Neutrophil (primary cell): ENCODE data around the gene ECHS1.
"Not testable (repeated sequence)": the region's sequence is repeated elsewhere in the genome, so short reads cannot be mapped to it uniquely, and the experiment has no call there.

Experiments
- H3K27ac ChIP-seq: fragments of 200-600 bp; sonication (generic); 2 replicates; pipeline ENCODE4 v1.5.1; 2016; ENCODE audit warnings: mild to moderate bottlenecking, moderate library complexity
- H3K27me3 ChIP-seq: fragments of 200-600 bp; sonication (generic); 2 replicates; pipeline ENCODE4 v1.6.0; 2016; ENCODE audit warnings: mild to moderate bottlenecking
- H3K36me3 ChIP-seq: fragments of 200-600 bp; sonication (generic); 2 replicates; pipeline ENCODE4 v1.5.1; 2017
- H3K4me1 ChIP-seq, 2 experiments: fragments of 200-600 bp in 1 of 2; sonication (generic) in 1 of 2; 1 replicate in 1 of 2; 2 replicates in 1 of 2; pipeline versions ENCODE4 v1.5.1 to v1.6.1; 2013 to 2016; ENCODE audit warnings: low read depth in 1 of 2, low read length in 1 of 2, mild to moderate bottlenecking in 1 of 2, moderate library complexity in 1 of 2; ENCODE audit not compliant: control insufficient read depth in 1 of 2, insufficient read depth in 1 of 2
- H3K4me3 ChIP-seq, 2 experiments: fragments of 200-600 bp in 1 of 2; sonication (generic) in 1 of 2; 1 replicate in 1 of 2; 2 replicates in 1 of 2; pipeline ENCODE4 v1.5.1; 2013 to 2016; ENCODE audit warnings: low read depth in 1 of 2, low read length in 1 of 2, mild to moderate bottlenecking in 1 of 2, moderate library complexity in 1 of 2
- H3K9me3 ChIP-seq: fragments of 200-600 bp; sonication (generic); 2 replicates; pipeline ENCODE4 v1.5.1; 2016
- TF ChIP-seq, protein P1 (sequence below): fragments of 200-600 bp; sonication (generic); IDR thresholded peaks from 2 replicates; pipeline ENCODE4 v1.5.1; 2016; ENCODE audit warnings: antibody characterized with exemption

ECHS1 gene

DNA sequence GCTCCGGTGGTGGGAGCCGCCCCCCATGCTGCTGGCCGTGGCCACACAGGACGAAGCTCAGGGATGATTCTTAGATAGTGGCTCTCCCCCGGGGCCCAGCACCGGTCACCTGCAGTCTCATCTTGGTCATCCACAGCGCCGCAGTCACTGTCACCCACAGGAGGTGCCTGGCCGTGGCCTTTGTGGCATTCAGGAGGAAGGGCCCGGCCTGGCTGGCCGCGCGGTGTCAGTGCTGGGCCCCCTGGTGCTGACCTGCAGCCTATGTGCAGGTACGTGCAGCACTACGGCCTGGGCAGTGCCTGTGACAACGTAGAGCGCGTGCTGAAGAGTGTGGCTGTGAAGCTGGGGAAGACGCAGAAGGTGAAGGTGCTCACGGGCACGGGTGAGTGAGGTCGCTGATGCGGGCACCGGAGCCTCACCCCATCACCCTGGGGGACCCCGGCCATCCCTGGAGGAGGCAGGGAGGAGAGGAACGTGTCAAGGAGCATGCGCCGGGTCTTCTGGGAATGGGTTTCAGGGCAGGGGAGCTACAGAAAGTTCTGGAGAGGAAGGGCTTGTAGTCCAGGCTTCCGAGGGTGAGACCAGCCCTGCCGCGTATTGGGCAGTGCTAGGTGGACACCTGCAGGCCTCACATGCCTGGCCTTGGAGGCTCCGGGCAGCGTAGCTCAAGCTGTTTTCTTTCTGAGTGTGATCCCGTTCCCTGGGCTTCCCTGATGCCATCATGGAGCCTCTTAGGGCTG is 46.2 kb upstream of the ECHS1 start:
- H3K4me3 ChIP-seq, result no peak overlapping the region
- no peaks in the 10 kb centered on the region for H3K4me1 ChIP-seq
- TF ChIP-seq, protein P1, sequence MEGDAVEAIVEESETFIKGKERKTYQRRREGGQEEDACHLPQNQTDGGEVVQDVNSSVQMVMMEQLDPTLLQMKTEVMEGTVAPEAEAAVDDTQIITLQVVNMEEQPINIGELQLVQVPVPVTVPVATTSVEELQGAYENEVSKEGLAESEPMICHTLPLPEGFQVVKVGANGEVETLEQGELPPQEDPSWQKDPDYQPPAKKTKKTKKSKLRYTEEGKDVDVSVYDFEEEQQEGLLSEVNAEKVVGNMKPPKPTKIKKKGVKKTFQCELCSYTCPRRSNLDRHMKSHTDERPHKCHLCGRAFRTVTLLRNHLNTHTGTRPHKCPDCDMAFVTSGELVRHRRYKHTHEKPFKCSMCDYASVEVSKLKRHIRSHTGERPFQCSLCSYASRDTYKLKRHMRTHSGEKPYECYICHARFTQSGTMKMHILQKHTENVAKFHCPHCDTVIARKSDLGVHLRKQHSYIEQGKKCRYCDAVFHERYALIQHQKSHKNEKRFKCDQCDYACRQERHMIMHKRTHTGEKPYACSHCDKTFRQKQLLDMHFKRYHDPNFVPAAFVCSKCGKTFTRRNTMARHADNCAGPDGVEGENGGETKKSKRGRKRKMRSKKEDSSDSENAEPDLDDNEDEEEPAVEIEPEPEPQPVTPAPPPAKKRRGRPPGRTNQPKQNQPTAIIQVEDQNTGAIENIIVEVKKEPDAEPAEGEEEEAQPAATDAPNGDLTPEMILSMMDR, result no peak
- H3K9me3 ChIP-seq, result no peaks in the 10 kb centered on the region
- H3K36me3 ChIP-seq, result peaks cover 19% of the 10 kb centered on the region
- no peak overlapping the region for H3K27ac ChIP-seq
- peaks cover 30% of the 10 kb centered on the region for H3K27me3 ChIP-seq

DNA sequence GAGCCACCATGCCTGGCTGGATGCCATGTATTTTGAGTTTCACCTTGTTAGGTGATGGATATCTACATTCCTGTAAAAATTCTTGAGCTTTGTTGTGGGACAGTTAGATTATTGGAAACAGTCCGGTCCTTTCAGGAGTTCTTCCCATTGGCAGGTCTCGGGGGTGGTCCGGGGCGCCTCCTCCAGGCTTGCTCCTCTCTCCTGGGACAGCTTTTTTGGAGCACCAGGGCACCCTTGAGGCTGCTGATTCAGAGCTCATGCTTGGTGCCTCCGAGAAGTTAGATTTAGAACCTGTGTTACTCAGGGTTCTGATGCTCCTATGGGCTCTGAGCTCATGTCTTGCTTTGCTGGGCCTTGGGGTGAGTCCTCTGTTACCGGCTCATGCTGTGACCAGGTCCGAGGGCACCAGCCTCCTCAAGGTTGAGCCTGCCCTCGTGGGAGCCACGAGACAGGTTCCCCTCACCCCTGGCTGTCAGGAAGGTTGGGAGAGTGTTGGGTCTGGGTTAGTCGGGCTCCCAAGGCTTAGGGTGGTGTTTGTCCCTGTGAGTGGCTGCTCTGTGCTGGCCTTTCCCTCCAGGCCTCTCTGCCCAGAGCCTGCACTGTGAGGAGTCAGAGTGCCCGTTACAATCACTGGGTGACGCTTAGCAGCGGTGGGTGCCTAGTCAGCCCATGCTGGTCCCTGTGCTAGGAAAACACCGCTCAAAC is 45.3 kb upstream of the ECHS1 start:
- Histone ChIP-seq H3K4me3 (no peak overlapping the region), H3K9me3 (no peaks in the 10 kb centered on the region), H3K4me1 (no peaks in the 10 kb centered on the region), H3K36me3 (peaks cover 19% of the 10 kb centered on the region), H3K27ac (no peak overlapping the region), H3K27me3 (peaks cover 24% of the 10 kb centered on the region)
- TF ChIP-seq, protein P1, result no peak

DNA sequence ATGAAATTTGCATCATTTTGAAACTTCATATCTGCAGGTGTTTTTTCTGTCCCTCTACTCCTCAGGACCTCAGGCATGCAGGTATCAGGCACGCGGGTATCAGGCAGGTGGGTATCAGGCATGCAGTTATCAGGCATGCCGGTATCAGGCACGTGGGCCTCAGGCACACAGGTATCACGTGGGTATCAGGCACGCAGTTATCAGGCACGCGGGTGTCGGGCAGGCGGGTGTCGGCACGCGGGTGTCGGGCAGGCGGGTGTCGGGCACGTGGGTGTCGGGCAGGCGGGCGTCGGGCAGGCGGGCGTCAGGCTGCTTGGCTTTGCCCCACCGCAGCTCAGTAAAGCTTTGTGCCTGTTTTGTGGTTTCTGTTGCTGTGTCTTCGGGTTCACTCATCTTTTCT is 42.6 kb upstream of the ECHS1 start:
- no peaks in the 10 kb centered on the region for H3K27me3 ChIP-seq
- no peaks in the 10 kb centered on the region for H3K4me1 ChIP-seq
- H3K36me3 ChIP-seq, result peaks cover 19% of the 10 kb centered on the region
- TF ChIP-seq, protein P1, result no peak
- H3K4me3 ChIP-seq, result no peak overlapping the region
- no peak overlapping the region for H3K27ac ChIP-seq
- H3K9me3 ChIP-seq, result no peaks in the 10 kb centered on the region

DNA sequence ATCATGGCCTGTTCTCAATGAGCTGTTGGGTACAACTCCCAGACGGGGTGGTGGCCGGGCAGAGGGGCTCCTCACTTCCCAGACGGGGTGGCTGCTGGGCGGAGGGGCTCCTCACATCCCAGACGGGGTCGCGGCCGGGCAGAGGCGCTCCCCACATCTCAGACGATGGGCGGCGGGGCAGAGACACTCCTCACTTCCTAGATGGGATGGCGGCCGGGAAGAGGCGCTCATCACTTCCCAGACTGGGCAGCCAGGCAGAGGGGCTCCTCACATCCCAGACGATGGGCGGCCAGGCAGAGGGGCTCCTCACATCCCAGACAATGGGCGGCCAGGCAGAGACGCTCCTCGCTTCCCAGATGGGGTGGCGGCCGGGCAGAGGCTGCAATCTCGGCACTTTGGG is 41.2 kb upstream of the ECHS1 start:
- H3K36me3 ChIP-seq, result peaks cover 13% of the 10 kb centered on the region
- H3K9me3 ChIP-seq, H3K4me1 ChIP-seq, H3K27ac ChIP-seq, H3K4me3 ChIP-seq, H3K27me3 ChIP-seq: not testable (repeated sequence)

DNA sequence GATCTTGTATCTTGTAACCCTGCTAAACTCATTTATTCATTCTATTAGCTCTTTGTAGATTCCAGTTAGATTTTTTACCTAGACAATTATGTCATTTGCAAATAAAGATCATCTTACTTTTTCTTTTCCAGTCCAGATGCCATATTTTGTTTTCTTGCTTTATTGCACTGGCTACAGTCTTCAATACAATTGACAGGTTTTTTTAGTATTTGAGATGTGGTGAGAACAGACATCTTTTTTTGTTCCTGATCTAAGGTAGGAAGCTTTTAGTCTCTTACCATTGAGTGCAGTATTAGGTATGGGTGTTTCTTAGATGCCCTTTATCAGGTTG is 39.2 kb upstream of the ECHS1 start:
- Histone ChIP-seq H3K4me3 (no peak overlapping the region), H3K9me3 (no peaks in the 10 kb centered on the region), H3K36me3 (peaks cover 3% of the 10 kb centered on the region), H3K27ac (no peak overlapping the region), H3K27me3 (no peaks in the 10 kb centered on the region), H3K4me1 (no peaks in the 10 kb centered on the region)
- TF ChIP-seq, protein P1, result no peak
